NCI-H146 treated with DMSO at 0.1 percent for 48 hours (cell line): ENCODE results near the gene SLC4A11.
"Not testable (repeated sequence)": the region's sequence is repeated elsewhere in the genome, so short reads cannot be mapped to it uniquely, and the experiment has no call there.

Experiments
- DNase-seq: peaks from one replicate; lab custom pipeline; 2025; ENCODE audit not compliant: unreplicated experiment; lab: John Stamatoyannopoulos, UW

The SLC4A11 gene

DNA sequence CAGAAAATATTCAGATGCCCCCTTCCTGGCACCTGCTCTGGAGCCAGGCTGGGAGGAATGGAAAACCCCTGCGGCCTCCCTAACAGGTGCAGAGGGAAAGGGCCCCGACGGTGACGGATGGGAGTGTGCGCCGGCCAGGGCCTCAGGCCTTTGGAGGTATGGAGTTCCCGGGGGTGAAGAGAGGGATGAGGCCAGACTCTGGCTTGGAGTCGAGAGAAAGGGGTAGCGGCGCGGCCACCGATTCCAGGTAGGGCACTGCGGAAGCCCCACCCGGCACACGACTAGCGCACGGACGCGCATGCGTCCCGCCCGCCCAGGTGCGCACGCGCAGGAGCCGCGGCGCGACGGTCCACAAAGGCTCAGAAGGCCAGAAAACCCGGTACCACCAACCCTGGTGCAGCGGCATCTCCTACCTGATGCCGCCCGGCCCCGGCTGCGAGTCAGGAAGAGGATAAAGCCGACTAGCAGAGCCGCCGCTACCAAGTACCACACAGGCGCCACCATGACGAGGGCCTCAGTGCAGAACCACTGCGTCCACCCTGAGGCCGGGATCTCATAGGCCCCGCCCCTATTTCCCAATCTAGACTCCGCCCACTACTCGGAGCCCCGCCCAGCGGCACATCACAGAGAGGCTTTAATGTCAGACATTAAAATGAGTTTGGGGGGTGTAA is 34.7 kb downstream of the SLC4A11 start, which contains the start of gene DDRGK1:
TSS of gene DDRGK1 (minus strand) at position 559 of the 671 bp plus-strand sequence. CDS start at position 504, 55 bp downstream.
- DNase-seq: peak; percentile 86

DNA sequence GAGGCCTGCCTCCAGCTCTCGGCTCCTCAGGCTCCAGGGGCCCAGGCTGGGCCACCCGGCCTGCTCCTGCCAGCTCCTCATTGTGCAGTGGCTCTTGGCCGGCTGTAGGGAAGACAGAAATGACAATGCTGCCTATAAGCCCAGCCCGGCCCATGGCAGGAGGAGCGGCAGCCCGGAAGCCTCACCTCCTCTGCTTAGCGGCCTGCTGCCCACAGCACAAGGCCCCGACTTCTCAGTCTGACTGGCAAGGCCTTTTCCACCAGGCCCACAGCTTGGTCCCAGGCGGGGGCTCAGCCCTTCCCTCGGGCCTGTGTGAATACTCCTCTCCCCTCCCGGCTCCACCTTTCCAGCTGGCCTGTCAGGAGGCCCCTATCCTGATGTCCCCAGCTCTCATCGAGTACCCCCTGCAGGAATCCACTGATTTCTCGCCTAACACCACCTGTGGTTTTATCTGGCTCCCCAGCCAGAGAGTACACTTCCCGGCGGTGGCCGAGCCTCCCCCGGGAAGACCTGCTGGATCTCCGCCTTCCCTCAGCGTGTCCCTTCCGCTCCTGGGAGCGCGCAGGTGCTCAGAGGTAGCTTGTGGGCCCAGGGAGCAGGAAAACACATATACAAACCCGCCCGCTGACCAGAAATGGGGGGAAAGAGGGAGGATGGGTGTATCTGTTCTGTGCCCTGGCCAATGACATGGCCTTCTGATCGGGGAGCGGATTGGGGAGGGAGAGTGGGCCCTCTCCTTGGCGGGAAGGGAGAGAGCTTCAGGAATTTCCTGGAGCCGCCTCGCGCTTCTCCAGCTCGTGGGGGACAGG is 35.5 kb downstream of the SLC4A11 start:
- DNase-seq: peak; percentile 69

DNA sequence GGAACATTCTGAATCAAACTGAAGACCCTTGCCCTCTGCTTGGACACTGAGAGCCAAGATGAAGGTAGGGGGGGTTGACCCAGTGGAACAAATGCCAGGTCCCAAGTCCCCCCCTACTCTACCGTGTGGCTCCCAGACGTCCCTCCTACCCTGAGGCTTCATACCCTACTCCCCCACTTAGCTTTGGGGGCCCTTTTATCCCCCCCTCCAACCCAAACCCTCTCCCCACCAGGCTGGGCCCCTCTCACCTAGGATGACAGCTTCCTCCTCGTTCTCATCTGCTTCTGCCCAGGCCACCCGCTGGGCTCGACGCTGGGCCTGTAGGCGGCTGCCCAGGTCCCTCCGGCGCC is 36.0 kb downstream of the SLC4A11 start:
- no peak for DNase-seq

DNA sequence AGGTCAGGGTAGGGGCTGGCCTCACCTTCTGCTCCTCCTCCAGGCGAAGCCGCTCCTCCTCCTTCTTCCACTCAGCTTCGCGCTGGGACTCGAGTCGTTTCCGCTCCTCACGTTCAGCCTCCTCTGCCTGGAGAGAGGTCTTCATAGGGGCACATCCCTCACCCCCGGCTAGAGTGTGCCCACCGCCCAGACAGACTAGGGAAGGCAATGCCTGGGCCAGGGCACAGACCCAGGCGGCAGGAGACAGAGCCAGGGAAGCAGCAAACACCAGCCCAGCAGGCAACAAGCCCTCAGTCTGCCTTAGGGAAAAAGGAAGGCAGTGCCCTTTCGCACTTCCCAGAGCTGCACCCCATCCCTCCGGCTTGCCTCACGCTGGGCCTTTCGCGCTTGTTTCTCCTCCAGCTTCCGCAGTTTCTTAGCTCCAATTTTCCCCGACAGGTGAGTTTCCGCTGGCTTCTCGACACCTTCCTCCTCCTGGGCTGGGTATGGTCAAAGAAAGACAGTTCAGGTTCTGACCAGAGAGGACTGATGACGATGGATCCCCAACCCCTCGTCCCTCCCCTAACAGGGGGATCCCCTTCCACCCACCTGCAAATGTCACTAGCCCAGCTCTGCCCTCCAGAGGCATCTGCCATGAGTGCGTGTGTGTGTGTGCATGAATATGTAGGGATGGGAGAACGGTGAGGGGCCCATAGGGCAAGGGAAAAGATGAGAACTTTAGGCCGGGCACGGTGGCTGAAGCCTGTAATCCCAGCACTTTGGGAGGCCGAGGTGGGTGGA is 38.8 kb downstream of the SLC4A11 start:
- no peak for DNase-seq

DNA sequence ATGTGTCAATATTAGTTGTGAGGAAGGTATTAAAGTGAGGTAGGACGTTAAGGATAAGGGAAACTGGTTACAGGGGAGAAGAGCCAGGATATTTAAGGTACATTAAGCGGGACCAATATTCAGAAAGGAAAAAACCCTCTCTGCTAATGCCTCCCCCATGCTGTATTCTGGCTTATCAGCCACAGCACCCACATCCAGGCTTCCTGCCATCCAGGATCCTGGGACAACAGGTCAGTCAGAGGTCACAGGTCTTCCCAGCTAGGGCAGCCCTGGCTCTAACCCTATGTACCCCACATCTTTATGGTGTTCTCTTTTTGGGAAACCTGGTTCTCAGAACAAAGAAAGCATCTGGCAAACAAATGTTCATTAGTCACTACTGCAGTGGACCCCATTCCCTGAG is 39.8 kb downstream of the SLC4A11 start:
- DNase-seq: no peak

DNA sequence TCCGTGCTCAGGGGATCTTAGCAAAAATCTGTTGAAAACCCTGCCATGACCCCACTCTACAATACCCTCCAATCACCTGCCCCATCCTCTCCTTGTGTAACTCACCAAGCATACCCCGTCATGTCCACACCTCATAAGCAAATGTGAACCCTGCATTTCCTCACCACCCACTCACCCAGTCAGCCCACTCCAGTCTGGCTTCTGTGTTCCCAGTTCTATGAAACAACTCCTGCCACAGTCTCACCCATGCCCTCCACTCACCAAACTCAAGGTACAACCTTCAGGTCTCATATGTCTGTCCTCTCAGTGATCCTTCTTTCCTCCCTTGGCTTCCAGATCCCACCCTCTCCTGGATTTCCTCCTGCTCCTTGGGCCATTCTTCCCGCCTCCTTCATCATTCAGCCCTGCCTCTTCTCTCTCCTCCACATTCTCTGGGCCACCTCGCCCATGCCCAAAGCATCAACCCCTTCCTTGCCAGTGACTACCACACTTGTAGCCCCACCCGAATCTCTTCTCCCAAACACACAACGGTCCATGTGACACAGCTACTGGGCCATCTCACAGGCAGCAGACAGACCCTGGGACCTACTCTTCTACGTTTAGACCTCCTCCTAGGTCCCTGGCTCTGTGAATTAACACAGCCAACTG is 43.3 kb downstream of the SLC4A11 start:
- no peak for DNase-seq

DNA sequence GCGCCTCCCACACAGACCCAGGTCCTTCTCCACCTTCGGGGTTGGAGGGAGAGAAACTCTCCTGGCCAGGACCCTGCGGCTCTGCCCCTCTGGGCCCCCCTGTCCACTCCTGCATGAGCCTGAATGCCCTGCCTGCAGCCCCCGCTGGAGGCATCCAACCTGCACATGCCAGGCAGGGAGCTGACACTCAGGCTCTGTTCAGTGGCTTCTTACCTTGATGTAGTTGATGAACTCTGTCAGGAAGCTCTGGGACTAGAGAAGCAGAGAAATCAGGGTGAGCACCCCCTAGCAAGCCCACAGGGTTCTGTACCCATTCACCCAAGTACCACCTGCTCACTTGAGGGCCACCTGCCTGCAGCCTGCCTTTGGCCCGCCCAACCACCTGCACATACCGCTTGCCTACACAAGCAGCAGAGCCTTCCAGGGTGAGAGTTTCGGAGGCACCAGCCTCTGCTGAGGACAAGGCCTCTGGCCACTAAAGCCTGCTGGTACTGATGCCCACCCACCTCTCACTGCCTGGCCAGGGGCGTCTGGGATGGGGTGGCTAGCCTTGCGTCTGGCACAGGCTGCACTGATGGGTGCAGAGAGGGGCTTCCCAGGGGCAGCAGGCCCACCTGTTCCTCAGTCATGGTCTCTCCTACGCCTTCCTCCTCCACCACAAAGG is 44.2 kb downstream of the SLC4A11 start:
- DNase-seq: no peak

DNA sequence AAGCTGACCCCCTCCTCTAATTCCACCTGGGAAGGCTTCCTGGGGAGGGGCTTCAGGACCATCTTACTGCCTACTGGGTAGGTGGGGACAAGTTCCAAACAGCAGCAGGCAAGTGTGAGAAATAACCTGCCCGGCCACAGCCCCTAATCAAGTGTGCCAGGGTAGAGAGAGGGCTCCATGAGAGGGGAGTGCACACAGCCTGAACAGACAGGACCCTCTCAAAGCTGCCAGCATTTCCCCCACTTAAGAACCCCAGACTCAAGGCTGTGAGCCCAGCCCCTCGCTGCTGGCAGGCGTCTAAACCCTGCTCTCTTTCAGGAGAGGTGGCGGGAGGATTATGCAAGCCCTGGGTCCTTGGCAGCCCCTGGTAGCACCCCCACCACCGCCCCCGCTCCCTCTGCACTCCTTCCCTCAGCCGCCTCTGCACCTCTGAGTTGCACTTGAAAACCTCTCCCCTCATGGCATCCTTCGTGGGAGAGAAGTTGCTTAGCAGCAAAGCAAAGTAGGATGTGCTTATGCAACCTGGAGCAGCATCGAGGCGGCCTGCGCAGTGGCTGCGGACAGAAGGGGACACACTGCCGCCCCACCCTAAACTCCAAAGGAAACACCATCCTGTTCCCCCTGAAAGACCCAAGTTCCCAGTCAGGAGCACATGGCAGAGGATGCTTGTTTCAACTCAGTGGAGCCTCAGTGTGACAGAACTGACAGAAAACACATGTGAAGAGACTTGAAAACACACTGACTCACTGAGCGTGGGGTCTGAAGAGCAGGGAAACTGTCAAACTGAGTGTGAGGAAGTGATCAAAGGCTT is 45.0 kb downstream of the SLC4A11 start:
- no peak for DNase-seq

DNA sequence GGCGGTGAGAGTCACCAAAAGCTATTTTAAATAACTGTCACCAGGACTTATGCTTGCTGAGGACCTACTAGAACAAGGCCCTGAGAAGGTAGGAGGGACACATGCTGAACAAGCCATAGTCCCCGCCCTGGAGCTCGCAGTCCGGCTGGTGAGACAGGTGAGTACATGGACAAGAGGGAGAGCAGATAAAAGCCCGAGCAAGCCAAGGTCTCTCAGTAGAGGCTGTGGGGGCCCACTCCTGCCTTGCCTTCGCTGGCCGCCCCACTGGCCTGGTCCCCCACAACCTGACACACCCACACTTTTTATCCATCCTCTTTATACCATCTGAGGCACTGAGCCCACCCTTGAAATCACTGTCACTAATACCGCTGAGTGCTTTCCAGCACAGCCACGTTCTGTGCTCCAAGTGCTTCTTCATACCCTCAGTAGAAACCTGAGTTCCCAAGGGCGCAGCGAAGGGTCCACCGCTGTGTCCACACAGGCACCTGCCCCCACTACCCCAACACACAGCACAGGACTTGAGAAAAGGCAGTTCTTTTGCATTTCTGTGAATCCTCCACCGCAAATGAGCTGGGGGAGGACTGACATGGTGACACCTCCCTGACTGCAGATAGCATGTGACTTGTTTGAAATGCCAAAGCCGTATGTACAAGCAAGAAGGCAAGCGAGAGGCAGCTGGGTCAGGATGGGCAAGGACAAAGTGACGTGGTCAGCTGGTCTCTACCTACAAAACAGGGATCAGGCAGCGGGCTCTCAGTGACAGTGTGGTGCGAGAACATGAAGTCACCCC is 46.6 kb downstream of the SLC4A11 start:
- no peak for DNase-seq

DNA sequence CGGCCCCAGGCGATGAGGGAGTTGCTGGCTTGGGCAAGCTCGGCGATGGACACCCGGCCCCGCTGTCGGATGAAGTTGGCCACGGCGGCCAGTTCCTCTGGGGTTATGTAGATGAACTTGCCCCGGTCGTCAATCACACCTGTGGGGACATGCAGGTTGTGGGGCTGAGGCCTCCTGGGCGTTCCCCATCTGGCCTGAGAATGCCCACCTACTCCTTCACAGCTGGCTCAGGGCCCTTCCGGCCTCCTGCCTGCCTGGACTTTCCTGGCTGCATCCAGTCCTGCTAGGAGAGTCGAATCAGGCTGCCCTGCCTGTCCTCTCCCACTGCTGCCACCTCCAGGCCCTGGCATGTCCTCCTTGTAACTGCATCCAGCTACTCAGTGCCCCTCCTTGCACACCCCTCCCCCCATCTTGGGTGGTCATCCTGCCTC is 48.3 kb downstream of the SLC4A11 start:
- no peak for DNase-seq

DNA sequence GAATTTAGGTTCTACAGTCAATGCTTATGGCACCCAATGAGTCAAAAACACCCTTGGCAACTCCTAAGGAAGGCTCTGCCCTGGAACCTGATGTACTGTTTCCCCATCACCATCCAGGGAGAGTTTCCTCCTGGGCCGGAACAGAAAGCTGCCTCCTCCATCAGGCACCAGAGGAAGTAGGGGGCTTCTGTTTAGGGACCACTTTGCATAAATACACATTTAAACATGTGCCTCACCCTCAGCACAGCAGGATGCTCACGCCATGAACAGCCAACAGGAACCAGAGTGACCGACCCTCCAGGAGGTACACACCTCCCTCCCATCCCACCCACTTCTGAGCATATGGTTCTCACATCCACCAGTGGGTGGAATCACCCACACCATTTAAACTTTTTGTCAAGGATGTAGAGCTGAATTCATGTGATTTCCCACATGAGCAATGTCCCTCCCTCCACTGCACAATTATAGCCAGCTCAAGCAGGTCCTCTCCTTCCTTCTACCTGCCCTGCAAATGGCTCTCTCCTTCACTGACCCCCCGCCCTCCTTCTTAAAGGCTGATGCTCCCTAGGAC is 49.3 kb downstream of the SLC4A11 start:
- DNase-seq: no peak

DNA sequence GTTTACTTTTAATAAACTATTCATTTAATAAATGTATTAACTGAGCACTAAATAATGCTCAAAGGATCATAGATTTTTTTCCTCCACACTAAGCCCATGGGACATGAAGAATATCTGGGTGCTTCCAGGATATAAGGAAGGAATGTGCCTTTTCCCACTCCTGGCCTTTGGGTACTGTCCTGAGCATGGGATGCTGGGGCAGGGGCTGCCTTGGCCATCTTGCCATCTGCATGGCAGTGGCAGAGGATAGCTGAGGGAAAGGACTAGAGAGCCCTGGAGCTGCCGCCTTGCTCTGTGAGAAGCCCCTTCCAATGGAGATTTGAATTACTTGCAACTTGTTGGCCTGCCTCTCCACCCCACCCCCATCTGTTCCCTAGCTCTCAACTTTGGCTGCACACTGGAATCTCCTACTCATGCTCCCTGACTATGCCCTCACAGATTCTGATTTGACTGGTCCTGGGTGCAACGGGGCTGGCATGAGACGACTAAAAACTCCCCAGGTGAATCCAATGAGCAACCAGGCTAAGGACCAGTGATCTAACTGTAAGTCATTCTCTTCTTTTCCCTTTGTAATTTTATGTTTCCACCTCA is 50.1 kb downstream of the SLC4A11 start:
- no peak for DNase-seq

DNA sequence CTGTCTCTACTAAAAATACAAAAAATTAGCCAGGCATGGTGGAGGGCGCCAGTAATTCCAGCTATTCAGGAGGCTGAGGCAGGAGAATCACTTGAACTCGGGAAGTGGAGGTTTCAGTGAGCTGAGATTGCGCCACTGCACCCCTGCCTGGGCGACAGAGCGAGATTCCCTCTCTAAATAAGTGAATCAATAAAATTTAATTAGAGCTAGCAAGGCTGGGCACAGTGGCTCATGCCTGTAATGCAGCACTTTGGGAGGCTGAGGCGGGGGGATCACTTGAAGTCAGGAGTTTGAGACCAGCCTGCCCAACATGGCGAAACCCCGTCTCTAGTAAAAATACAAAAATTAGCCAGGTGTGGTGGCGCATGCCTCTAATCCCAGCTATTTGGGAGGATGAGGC is 51.1 kb downstream of the SLC4A11 start:
- DNase-seq: not testable (repeated sequence)

DNA sequence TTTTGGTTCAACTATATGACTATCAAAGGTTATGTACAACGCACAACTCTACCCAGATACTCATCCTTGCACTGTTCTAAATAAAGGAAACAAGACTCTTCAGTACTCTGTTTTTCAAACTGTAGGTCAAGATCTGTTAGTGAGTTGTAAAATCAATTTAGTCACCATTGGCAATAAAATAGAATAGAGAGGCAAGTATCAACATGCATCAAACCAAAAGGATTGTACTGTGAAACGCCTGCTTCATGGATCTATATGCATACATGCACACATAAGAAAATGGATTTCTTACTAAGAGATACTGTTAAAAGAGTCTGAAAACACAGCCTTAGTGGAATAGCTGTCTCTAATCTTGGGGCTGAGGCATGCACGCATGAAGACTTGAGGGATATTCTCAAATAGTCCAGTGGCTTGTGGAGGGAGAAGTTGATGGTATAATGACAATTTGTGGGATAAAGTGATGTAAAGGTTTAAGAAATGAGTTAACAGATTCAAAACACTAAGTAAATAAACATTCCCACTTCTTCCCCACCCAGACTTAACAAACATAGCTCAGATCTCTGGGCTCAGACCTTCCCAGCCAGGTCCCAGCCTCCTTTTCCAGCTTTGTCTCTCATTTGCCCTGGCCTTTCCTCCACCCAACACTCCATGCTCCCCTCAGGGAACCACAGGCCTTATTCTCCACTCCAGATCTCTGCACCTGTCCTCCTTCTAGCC is 54.9 kb downstream of the SLC4A11 start:
- no peak for DNase-seq

DNA sequence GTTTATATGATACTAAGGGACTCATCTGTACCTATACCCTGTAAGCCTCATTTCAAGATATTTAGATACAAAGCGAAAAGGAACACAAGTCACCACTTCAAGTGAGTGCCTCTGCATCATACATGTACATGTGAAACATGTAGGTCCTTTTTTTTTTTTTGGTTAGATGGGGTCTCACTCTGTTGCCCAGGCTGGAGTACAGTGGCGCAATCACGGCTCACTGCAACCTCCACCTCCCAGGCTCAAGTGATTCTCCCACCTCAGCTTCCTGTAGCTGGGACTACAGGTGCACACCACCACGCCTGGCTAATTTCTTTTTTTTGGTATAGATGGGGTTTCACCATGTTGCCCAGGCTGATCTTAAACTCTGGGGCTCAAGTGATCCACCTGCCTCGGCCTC is 56.6 kb downstream of the SLC4A11 start:
- DNase-seq: not testable (repeated sequence)

DNA sequence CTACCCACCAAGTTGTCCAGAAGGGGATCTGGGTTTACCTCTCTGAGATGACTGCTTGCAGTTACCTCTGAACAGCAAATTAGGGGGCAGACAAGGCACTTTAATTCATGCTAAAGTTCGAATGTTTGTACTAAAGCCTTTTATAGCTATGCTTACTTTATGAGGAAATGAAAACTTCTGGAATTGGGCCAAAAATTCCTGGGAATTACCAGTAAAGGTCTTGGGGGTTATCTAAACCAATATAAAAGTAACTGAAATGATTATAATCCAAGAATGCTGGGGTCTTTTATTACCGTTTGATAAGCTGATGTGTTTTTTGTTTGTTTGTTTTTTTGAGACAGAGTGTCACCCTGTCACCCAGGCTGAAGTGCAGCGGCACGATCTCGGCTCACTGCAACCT is 57.7 kb downstream of the SLC4A11 start:
- no peak for DNase-seq

DNA sequence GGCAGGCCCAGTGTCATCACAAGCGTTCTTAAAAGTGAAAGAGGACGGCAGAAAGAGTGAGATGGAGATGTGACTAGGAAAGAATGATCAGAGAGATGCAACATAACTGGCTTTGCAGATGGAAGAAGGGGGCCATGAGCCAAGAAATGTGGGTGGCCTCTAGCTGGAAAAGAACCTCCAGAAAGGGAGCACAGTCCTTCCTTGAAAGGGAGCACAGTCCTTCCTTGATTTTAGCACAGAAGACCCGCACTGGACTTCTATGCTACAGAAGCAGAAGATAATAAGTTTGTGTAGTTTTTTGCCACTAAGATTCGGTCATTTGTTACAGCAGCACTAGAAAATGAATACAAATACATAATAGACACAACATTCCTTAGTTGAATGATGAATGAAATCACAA is 58.7 kb downstream of the SLC4A11 start:
- no peak for DNase-seq
